Tongue (tissue), 2 donors: Measurements from ENCODE around the gene GJB3. TPM values are rescaled to one million over a fixed set of nuclear protein-coding genes. Genes with fewer than 3 reads are reported as not detected.

Experiments used
- DNase-seq: peaks from one replicate; pipeline ENCODE4 v3.0.0-alpha.2; 2015
- total RNA-seq: library from RNA; depleted of rRNA; stranded (reverse); fragments of >200 nt; gene quantifications from one replicate; pipeline ENCODE4 v1.2.3, GENCODE V29; 2014

Gene GJB3
- total RNA-seq, 1 donor from 2014 or later: 6.1 TPM

- DNase-seq: no peak
Observed at GRCh38 chr1:34825455-34826091, 44.6 kb downstream of the GJB3 start.

- DNase-seq: no peak
Observed at GRCh38 chr1:34827341-34827941, 46.4 kb downstream of the GJB3 start.

- no peak for DNase-seq
Observed at GRCh38 chr1:34828611-34829010, 47.6 kb downstream of the GJB3 start.

DNA sequence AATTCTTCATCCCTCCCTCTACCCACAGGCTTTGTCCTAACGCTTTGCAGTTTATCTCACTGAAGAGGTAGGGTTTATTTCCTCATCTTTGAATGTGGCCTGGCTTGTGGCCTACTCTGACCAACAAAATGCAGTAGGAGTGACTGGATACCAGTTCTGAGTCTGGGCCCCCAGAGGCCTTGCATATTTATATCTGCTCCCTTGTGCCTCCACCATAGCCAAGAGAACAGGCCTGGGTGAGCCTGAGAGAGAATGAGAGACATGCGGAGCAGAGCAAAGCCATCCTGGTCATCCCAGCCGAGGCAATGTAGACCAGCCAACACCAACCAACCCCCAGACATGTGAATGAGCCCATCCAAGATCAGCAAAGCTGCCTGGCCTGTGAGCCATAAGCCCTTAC, 48.2 kb downstream of the GJB3 start:
- DNase-seq: no peak

- no peak for DNase-seq
Observed at GRCh38 chr1:34831721-34832246, 50.8 kb downstream of the GJB3 start.

DNA sequence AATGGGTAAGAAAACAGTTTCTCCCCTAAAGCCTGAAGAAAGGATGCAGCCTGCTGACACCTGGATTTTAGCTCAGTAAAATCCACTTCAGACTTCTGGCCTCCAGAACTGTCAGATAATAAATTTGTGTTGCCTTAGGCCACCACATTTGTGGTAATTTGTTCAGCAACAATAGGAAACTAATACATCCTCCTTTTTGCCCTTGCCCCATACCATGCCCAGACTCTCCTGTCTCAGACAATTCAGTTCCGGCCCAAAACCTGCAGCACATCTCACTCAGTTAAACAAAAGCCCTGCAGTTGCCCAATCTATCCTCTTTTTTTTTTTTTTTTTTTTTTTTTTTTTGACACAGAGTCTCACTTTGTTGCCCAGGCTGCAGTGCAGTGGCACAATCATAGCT, 52.7 kb downstream of the GJB3 start:
- no peak for DNase-seq

Other genes starting within 250 kb of the GJB3 start
- 3.1 TPM for gene GJB5, start 26.2 kb upstream of the GJB3 start, total RNA-seq
- 0.31 TPM for gene GJB4, start 21.5 kb upstream of the GJB3 start, total RNA-seq
- gene GJA4, start 11.8 kb downstream of the GJB3 start, total RNA-seq: 25.8 TPM
- 16.9 TPM for gene SMIM12, start 78.5 kb downstream of the GJB3 start, total RNA-seq
- not detected for gene DLGAP3, start 148.4 kb downstream of the GJB3 start, total RNA-seq
- 15.4 TPM for gene TMEM35B, start 204.1 kb downstream of the GJB3 start, total RNA-seq